SK-N-SH treated with all-trans-retinoic acid at 6 μM for 48 hours (cell line): ENCODE data around the gene RNPEP.
"Not testable (repeated sequence)": the region's sequence is repeated elsewhere in the genome, so short reads cannot be mapped to it uniquely, and the experiment has no call there.

Experiments used
- ARNTL ChIP-seq: fragments of 450-650 bp; formaldehyde crosslinking; IDR thresholded peaks from 2 replicates; pipeline ENCODE4 v1.5.0; 2020; ENCODE audit warnings: low read depth, mild to moderate bottlenecking, moderate library complexity, borderline replicate concordance
- BACH2 ChIP-seq: fragments of 250-450 bp; sonication (Bioruptor Pico); IDR thresholded peaks from 2 replicates; pipeline ENCODE4 v1.9.0; 2021; ENCODE audit warnings: mild to moderate bottlenecking, borderline replicate concordance
- CSDC2 ChIP-seq: fragments of 250-450 bp; sonication (Bioruptor Pico); IDR thresholded peaks from 2 replicates; pipeline ENCODE4 v1.5.0; 2020; ENCODE audit warnings: mild to moderate bottlenecking, moderate library complexity
- GLIS3 ChIP-seq: fragments of 250-450 bp; sonication (Bioruptor Pico); IDR thresholded peaks from 2 replicates; pipeline ENCODE4 v1.5.0; 2020; ENCODE audit warnings: mild to moderate bottlenecking, moderate library complexity
- OSR1 ChIP-seq: fragments of 250-450 bp; sonication (Bioruptor Pico); IDR thresholded peaks from 2 replicates; pipeline ENCODE4 v1.8.0; 2022; ENCODE audit warnings: moderate library complexity, mild to moderate bottlenecking, inconsistent platforms
- PPARA ChIP-seq: fragments of 250-450 bp; sonication (Bioruptor Pico); IDR thresholded peaks from 2 replicates; pipeline ENCODE4 v1.5.0; 2020; ENCODE audit warnings: mild to moderate bottlenecking, borderline replicate concordance
- SNAI2 ChIP-seq: fragments of 250-450 bp; sonication (Bioruptor Pico); IDR thresholded peaks from 2 replicates; pipeline ENCODE4 v1.5.0; 2020; ENCODE audit warnings: mild to moderate bottlenecking, moderate library complexity
- ZC3H10 ChIP-seq: fragments of 250-450 bp; sonication (Bioruptor Pico); IDR thresholded peaks from 2 replicates; pipeline ENCODE4 v1.5.1; 2021; ENCODE audit warnings: mild to moderate bottlenecking, moderate library complexity
- ZFP3 ChIP-seq: fragments of 250-450 bp; sonication (Bioruptor Pico); IDR thresholded peaks from 2 replicates; pipeline ENCODE4 v1.5.0; 2020; ENCODE audit warnings: mild to moderate bottlenecking, moderate library complexity
- ZFP30 ChIP-seq: fragments of 450-650 bp; formaldehyde crosslinking; IDR thresholded peaks from 2 replicates; pipeline ENCODE4 v1.5.0; 2022; ENCODE audit warnings: mild to moderate bottlenecking, moderate library complexity
- ZNF565 ChIP-seq: fragments of 450-650 bp; formaldehyde crosslinking; conservative IDR thresholded peaks from 2 replicates; pipeline ENCODE4 v1.5.0; 2020; ENCODE audit warnings: low read depth, mild to moderate bottlenecking, moderate library complexity
- TF ChIP-seq, protein P1 (sequence below): fragments of 250-450 bp; sonication (Bioruptor Pico); IDR thresholded peaks from 2 replicates; pipeline ENCODE4 v1.8.0; 2020; ENCODE audit warnings: mild to moderate bottlenecking, moderate library complexity, borderline replicate concordance
- TF ChIP-seq, protein P2 (sequence below): fragments of 250-450 bp; sonication (Bioruptor Pico); IDR thresholded peaks from 2 replicates; pipeline ENCODE4 v1.5.1; 2021; ENCODE audit warnings: mild to moderate bottlenecking, moderate library complexity

DNA sequence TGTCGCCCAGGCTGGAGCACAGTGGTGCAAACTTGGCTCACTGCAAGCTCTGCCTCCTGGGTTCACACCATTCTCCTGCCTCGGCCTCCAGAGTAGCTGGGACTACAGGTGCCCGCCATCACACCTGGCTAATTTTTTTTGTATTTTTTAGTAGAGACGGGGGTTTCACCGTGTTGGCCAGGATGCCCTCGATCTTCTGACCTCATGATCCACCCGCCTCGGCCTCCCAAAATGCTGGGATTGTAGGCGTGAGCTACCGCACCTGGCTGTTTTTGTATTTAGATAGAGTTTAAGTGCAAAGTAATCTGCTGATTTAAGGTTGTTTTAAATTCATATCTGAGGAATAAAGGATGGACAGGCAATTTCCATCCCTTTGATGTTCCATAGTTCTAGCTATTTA is 20.1 kb upstream of the RNPEP start:
- not testable (repeated sequence) for TF ChIP-seq SNAI2 (CRISPR knock-in tag); OSR1; ZFP30; ZFP3 (CRISPR knock-in tag); BACH2 (CRISPR knock-in tag); PPARA (CRISPR knock-in tag); CSDC2; ARNTL (CRISPR knock-in tag); ZNF565 (CRISPR knock-in tag); GLIS3; ZC3H10 (CRISPR knock-in tag)
- TF ChIP-seq, protein P1, sequence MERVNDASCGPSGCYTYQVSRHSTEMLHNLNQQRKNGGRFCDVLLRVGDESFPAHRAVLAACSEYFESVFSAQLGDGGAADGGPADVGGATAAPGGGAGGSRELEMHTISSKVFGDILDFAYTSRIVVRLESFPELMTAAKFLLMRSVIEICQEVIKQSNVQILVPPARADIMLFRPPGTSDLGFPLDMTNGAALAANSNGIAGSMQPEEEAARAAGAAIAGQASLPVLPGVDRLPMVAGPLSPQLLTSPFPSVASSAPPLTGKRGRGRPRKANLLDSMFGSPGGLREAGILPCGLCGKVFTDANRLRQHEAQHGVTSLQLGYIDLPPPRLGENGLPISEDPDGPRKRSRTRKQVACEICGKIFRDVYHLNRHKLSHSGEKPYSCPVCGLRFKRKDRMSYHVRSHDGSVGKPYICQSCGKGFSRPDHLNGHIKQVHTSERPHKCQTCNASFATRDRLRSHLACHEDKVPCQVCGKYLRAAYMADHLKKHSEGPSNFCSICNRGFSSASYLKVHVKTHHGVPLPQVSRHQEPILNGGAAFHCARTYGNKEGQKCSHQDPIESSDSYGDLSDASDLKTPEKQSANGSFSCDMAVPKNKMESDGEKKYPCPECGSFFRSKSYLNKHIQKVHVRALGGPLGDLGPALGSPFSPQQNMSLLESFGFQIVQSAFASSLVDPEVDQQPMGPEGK (CRISPR knock-in tag): not testable (repeated sequence)
- TF ChIP-seq, protein P2, sequence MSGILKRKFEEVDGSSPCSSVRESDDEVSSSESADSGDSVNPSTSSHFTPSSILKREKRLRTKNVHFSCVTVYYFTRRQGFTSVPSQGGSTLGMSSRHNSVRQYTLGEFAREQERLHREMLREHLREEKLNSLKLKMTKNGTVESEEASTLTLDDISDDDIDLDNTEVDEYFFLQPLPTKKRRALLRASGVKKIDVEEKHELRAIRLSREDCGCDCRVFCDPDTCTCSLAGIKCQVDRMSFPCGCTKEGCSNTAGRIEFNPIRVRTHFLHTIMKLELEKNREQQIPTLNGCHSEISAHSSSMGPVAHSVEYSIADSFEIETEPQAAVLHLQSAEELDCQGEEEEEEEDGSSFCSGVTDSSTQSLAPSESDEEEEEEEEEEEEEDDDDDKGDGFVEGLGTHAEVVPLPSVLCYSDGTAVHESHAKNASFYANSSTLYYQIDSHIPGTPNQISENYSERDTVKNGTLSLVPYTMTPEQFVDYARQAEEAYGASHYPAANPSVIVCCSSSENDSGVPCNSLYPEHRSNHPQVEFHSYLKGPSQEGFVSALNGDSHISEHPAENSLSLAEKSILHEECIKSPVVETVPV (CRISPR knock-in tag): not testable (repeated sequence)
